Stimulated activated CD4-positive, alpha-beta T cell treated with anti-CD3 and anti-CD28 coated beads, Interleukin-12 subunit alpha, Interleukin-12 subunit beta, amount 100 ng/mL, for 48 hours (primary cell): ENCODE data around the gene OR56A5.
A peak's percentile ranks its signal among the peaks of the same experiment; 100 is the strongest.

Experiments
- DNase-seq, 3 donors: peaks; one replicate each; pipeline ENCODE4 v3.0.0-alpha.2; 2020; ENCODE audit warnings: low read depth in 2 of 3, low spot score in 1 of 3

Gene OR56A5

GRCh38 chr11:5933116-5933515 is 35.2 kb downstream of the OR56A5 start:
- no peak for DNase-seq

GRCh38 chr11:5932671-5933070 is 35.6 kb downstream of the OR56A5 start:
- DNase-seq, result no peak

GRCh38 chr11:5931061-5931460 is 37.2 kb downstream of the OR56A5 start:
- no peak for DNase-seq

GRCh38 chr11:5930614-5931013 is 37.7 kb downstream of the OR56A5 start:
- DNase-seq, result no peak

GRCh38 chr11:5929571-5930368 is 38.5 kb downstream of the OR56A5 start:
- DNase-seq, result no peak

GRCh38 chr11:5928811-5929210 is 39.5 kb downstream of the OR56A5 start:
- no peak for DNase-seq

GRCh38 chr11:5928271-5928670 is 40.0 kb downstream of the OR56A5 start:
- DNase-seq, result no peak

GRCh38 chr11:5923794-5924193 is 44.5 kb downstream of the OR56A5 start:
- no peak for DNase-seq

- no peak for DNase-seq
Observed at GRCh38 chr11:5923427-5923776, 44.9 kb downstream of the OR56A5 start.

- DNase-seq, result peak; percentile 4 to 10 (median 8)
Observed at GRCh38 chr11:5922749-5923426, 45.4 kb downstream of the OR56A5 start.
